Breast epithelium (tissue), 3 donors: Measurements from ENCODE around the gene NEDD4L.

Experiments
- POLR2A ChIP-seq: fragments of 450-650 bp; IDR thresholded peaks from one replicate; pipeline ENCODE4 v1.6.1; 2016; ENCODE audit warnings: antibody characterized with exemption, mild to moderate bottlenecking, moderate library complexity
- TF ChIP-seq, protein P1 (sequence below), 3 donors: fragments of 450-650 bp; IDR thresholded peaks; one replicate each; pipeline ENCODE4 v1.5.1; 2016 to 2017; ENCODE audit warnings: antibody characterized with exemption in 3 of 3, mild to moderate bottlenecking in 3 of 3, moderate library complexity in 3 of 3

DNA sequence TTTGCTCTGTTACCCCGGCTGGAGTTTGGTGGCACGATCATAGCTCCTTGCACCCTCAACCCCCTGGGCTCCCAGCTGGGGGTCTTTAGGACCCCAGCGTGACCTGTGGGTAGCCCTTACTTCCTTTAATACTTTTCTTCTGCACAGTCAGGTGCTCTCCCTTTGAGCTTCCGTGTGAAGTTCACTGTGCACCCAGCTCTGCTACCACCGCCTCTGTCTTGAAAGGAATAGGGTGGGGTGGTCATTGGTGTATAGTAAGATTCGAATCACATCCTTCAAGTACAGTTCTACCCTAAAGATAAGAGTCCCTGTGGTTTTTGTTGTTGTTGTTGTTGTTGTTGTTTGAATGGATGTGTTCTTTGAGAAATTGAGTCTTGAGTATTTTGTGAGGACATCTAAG lies 267.4 kb downstream of the NEDD4L start:
- TF ChIP-seq, protein P1, sequence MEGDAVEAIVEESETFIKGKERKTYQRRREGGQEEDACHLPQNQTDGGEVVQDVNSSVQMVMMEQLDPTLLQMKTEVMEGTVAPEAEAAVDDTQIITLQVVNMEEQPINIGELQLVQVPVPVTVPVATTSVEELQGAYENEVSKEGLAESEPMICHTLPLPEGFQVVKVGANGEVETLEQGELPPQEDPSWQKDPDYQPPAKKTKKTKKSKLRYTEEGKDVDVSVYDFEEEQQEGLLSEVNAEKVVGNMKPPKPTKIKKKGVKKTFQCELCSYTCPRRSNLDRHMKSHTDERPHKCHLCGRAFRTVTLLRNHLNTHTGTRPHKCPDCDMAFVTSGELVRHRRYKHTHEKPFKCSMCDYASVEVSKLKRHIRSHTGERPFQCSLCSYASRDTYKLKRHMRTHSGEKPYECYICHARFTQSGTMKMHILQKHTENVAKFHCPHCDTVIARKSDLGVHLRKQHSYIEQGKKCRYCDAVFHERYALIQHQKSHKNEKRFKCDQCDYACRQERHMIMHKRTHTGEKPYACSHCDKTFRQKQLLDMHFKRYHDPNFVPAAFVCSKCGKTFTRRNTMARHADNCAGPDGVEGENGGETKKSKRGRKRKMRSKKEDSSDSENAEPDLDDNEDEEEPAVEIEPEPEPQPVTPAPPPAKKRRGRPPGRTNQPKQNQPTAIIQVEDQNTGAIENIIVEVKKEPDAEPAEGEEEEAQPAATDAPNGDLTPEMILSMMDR (IDR thresholded peaks at IDR 0.05), result no peak
- TF ChIP-seq POLR2A, result no peak
